ENCODE data around the gene PRSS38.

- TF ChIP-seq CTCF (IDR thresholded peaks at IDR 0.05): no peak
- TF ChIP-seq POLR2A (IDR thresholded peaks at IDR 0.05): no peak
Observed at GRCh38 chr1:227838181-227838580, 22.7 kb downstream of the PRSS38 start.
